ENCODE results near the gene PEAK1. TPM values are rescaled to one million over a fixed set of nuclear protein-coding genes. Genes with fewer than 3 reads are reported as not detected.

Gene PEAK1
- total RNA-seq, 1 experiment from 2014 or later, result 21.2 TPM

DNA sequence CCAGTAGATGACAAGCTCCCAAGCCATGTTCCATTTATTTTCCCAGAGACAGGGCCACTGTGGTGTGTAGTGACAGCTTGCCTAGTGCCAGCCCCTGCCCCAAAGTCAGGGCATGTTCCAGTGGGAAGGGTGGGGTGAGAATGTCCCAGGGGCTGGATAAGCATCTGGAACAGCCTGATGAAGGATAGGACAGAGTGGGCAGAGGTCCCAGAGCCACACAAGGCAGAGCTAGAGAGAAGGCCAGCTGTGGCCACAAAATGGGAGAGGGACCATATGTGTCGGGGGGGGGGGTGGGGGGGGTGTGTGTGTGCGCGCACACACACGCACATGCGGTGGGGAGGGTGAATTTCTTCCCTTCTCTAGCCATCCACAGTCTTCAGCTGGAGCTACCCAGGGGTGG, 322.0 kb downstream of the PEAK1 start:
- no peak for DNase-seq
- no peak overlapping the region for H2BK5ac ChIP-seq (ENCODE audit: insufficient read length, low read length)
- H2BK120ac ChIP-seq (ENCODE audit: low read depth, low read length, poor library complexity, severe bottlenecking), result no peak overlapping the region
- Mint-ChIP-seq H3K27ac (peak overlapping the region in 1 of 3 experiments; percentile 41; a peak in 3 of 7 replicates), H3K27me3 (ENCODE audit: low read depth) (no peaks in the 10 kb centered on the region; the same call in 1 of the 2 replicates), H3K4me1 (peaks cover 8 to 10% of the 10 kb centered on the region in 2 experiments; a peak in 3 of 4 replicates), H3K9me3 (no peaks in the 10 kb centered on the region), H3K36me3 (ENCODE audit: insufficient read depth in 1 of 3, low read depth in 3 of 3) (no peaks in the 10 kb centered on the region), H3K4me3 (no peak overlapping the region)
- H3K4me2 ChIP-seq (ENCODE audit: insufficient read depth, insufficient read length, low read length), result no peak overlapping the region
- no peaks in the 10 kb centered on the region for H3K79me1 ChIP-seq (ENCODE audit: insufficient read depth, low read depth, low read length, poor library complexity, severe bottlenecking)
- no peaks in the 10 kb centered on the region for H4K20me1 ChIP-seq (ENCODE audit: control insufficient read depth, insufficient read depth, insufficient read length)
- H3K9me3 ChIP-seq (ENCODE audit: control insufficient read depth, low read depth, low read length), result no peaks in the 10 kb centered on the region
- no peaks in the 10 kb centered on the region for H3K27me3 ChIP-seq (ENCODE audit: insufficient read depth, low read length)
- H2BK12ac ChIP-seq (ENCODE audit: insufficient read length, low read depth, low read length), result no peak overlapping the region
- WGBS (ENCODE audit: extremely low coverage, insufficient read length, low lambda C conversion rate), result no CpG with 5 or more reads among the region's 5 CpGs
- no peak overlapping the region for H3T11ph ChIP-seq (ENCODE audit: low read length)
- H3K23ac ChIP-seq (ENCODE audit: insufficient read length, low read depth, low read length), result no peak overlapping the region
- H4K5ac ChIP-seq (ENCODE audit: insufficient read length, low read depth, low read length), result no peak overlapping the region
- H3K4me1 ChIP-seq (ENCODE audit: insufficient read depth, low read length), result no peaks in the 10 kb centered on the region
- no peak overlapping the region for H2BK20ac ChIP-seq (ENCODE audit: low read depth, low read length, poor library complexity, severe bottlenecking)
- no peak overlapping the region for H3K27ac ChIP-seq (ENCODE audit: insufficient read length, low read depth, low read length)
- no peak overlapping the region for H2AK5ac ChIP-seq (ENCODE audit: insufficient read length, low read length)
- H3K4ac ChIP-seq (ENCODE audit: low read depth, low read length), result no peak overlapping the region
- H3K23me2 ChIP-seq (ENCODE audit: insufficient read length, low read depth, low read length, poor library complexity, severe bottlenecking), result no peaks in the 10 kb centered on the region
- no peak overlapping the region for H3K14ac ChIP-seq (ENCODE audit: insufficient read depth, low read length)
- H2AFZ ChIP-seq (ENCODE audit: low read length), result no peak overlapping the region
- H4K91ac ChIP-seq (ENCODE audit: insufficient read length, low read depth, low read length), result no peak overlapping the region
- no peak overlapping the region for H3K56ac ChIP-seq (ENCODE audit: insufficient read length, low read depth, low read length)
- no peak overlapping the region for H2BK15ac ChIP-seq (ENCODE audit: low read depth, low read length)
- TF ChIP-seq, protein P1, sequence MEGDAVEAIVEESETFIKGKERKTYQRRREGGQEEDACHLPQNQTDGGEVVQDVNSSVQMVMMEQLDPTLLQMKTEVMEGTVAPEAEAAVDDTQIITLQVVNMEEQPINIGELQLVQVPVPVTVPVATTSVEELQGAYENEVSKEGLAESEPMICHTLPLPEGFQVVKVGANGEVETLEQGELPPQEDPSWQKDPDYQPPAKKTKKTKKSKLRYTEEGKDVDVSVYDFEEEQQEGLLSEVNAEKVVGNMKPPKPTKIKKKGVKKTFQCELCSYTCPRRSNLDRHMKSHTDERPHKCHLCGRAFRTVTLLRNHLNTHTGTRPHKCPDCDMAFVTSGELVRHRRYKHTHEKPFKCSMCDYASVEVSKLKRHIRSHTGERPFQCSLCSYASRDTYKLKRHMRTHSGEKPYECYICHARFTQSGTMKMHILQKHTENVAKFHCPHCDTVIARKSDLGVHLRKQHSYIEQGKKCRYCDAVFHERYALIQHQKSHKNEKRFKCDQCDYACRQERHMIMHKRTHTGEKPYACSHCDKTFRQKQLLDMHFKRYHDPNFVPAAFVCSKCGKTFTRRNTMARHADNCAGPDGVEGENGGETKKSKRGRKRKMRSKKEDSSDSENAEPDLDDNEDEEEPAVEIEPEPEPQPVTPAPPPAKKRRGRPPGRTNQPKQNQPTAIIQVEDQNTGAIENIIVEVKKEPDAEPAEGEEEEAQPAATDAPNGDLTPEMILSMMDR (conservative IDR thresholded peaks at IDR 0.05), result no peak
- H3K79me2 ChIP-seq (ENCODE audit: insufficient read depth, low read length), result no peaks in the 10 kb centered on the region
- H3K18ac ChIP-seq (ENCODE audit: insufficient read length, low read depth, low read length), result no peak overlapping the region
- H3K9ac ChIP-seq (ENCODE audit: extremely low read depth, insufficient read length, low read length), result no peak overlapping the region
- H4K8ac ChIP-seq (replicated peaks; ENCODE audit: insufficient read length, low read depth, low read length), result no peak overlapping the region

Data from H9 (cell line).